ENCODE data around the gene COMMD8.
"Not testable (repeated sequence)": the region's sequence is repeated elsewhere in the genome, so short reads cannot be mapped to it uniquely, and the experiment has no call there.

The COMMD8 gene

GRCh38 chr4:47463235-47463956 lies at the start of gene COMMD8:
Gene COMMD8, minus strand, starts transcription at chr4:47463702. Its CDS starts 51 bp downstream, at chr4:47463651.
- peak; percentile 93 to 94 for DNase-seq

GRCh38 chr4:47510506-47511143 lies 47.1 kb upstream of the COMMD8 start:
- no peak for DNase-seq

GRCh38 chr4:47505666-47506065 lies 42.2 kb upstream of the COMMD8 start:
- no peak for DNase-seq

- DNase-seq = no peak
Observed at GRCh38 chr4:47505147-47505546, 41.6 kb upstream of the COMMD8 start.

- DNase-seq = no peak
Observed at GRCh38 chr4:47500776-47501175, 37.3 kb upstream of the COMMD8 start.

- no peak for DNase-seq
Observed at GRCh38 chr4:47499700-47500099, 36.2 kb upstream of the COMMD8 start.

GRCh38 chr4:47498899-47499298 lies 35.4 kb upstream of the COMMD8 start:
- no peak for DNase-seq

- no peak for DNase-seq
Observed at GRCh38 chr4:47494124-47494430, 30.6 kb upstream of the COMMD8 start.

- no peak for DNase-seq
Observed at GRCh38 chr4:47493238-47494123, 30.0 kb upstream of the COMMD8 start.

GRCh38 chr4:47490550-47490949 lies 27.0 kb upstream of the COMMD8 start:
- DNase-seq = no peak

GRCh38 chr4:47488706-47489105 lies 25.2 kb upstream of the COMMD8 start:
- DNase-seq = no peak

- not testable (repeated sequence) for DNase-seq
Observed at GRCh38 chr4:47486727-47487126, 23.2 kb upstream of the COMMD8 start.

- DNase-seq = no peak
Observed at GRCh38 chr4:47486231-47486673, 22.8 kb upstream of the COMMD8 start.

- DNase-seq = no peak
Observed at GRCh38 chr4:47485768-47486167, 22.3 kb upstream of the COMMD8 start.

GRCh38 chr4:47485047-47485692 lies 21.7 kb upstream of the COMMD8 start, which contains the start of gene ATP10D:
Gene ATP10D, plus strand, starts transcription at chr4:47485275. Its CDS starts 27,266 bp downstream, at chr4:47512541.
- DNase-seq = peak; percentile 95 to 96

GRCh38 chr4:47484168-47484567 lies 20.7 kb upstream of the COMMD8 start:
- DNase-seq = no peak

GRCh38 chr4:47483745-47484144 lies 20.2 kb upstream of the COMMD8 start:
- DNase-seq = no peak

GRCh38 chr4:47482326-47482725 lies 18.8 kb upstream of the COMMD8 start:
- no peak for DNase-seq

GRCh38 chr4:47478804-47479203 lies 15.3 kb upstream of the COMMD8 start:
- no peak for DNase-seq

- DNase-seq = no peak
Observed at GRCh38 chr4:47475411-47475810, 11.9 kb upstream of the COMMD8 start.

- no peak for DNase-seq
Observed at GRCh38 chr4:47474799-47475198, 11.3 kb upstream of the COMMD8 start.

GRCh38 chr4:47473141-47473750 lies 9.7 kb upstream of the COMMD8 start:
- DNase-seq = no peak

GRCh38 chr4:47471591-47471990 lies 8.1 kb upstream of the COMMD8 start:
- no peak for DNase-seq

Measured in hippocampal formation (tissue), 2 donors.